Astrocyte of the spinal cord (primary cell): ENCODE results near the gene TK1.

Source experiments
- DNase-seq: peaks from one replicate; pipeline ENCODE4 v3.0.0; 2011; ENCODE audit warnings: low read depth, low spot score
- H3K4me3 ChIP-seq: 2 replicates; pipeline ENCODE4 v1.5.1; 2011; ENCODE audit warnings: low read depth, mild to moderate bottlenecking, low read length, moderate library complexity
- CTCF ChIP-seq: IDR thresholded peaks from 2 replicates; pipeline ENCODE4 v1.5.1; 2012; ENCODE audit warnings: low read depth, mild to moderate bottlenecking, low read length, inconsistent platforms
- in situ Hi-C: cut with HindIII; loops from 2 replicates; pipeline ENCODE4 v1.10.0; 2017; ENCODE audit warnings: low sequenced_read_pairs

Gene TK1

GRCh38 chr17:78196716-78197115 lies 9.9 kb upstream of the TK1 start:
- TF ChIP-seq CTCF, result no peak
- H3K4me3 ChIP-seq, result no peak overlapping the region
- no peak for DNase-seq
- in situ Hi-C loops, result no loop called here

- in situ Hi-C loops, result no loop called here
- no peak for DNase-seq
- peak overlapping the region; percentile 72 for H3K4me3 ChIP-seq
- no peak for TF ChIP-seq CTCF
Measured at GRCh38 chr17:78185981-78186691, 716 bp downstream of the TK1 start.

GRCh38 chr17:78184868-78185267 lies 2.0 kb downstream of the TK1 start:
- no peak for TF ChIP-seq CTCF
- in situ Hi-C loops, result no loop called here
- H3K4me3 ChIP-seq, result no peak overlapping the region
- DNase-seq, result no peak

DNA sequence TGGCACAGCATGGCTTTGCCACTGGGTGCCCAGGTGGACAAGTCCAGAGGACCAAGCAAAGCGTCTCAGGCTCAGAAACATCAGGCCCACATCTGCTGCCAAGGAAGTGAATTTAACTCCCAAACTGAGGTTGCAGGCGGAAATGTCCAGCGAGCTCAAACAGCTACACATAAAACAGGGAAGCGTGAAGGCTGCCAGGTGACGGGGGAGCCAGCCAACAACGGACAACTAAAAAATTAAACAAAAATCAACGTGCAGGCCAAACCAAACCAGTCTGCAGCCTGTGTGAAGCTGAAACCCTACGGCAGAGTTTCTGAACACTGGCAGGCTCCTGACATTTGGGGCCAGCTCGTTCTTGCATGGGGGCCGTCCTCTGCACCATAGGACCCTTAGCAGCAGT lies 2.5 kb downstream of the TK1 start:
- no peak for TF ChIP-seq CTCF
- in situ Hi-C loops, result no loop called here
- no peak for DNase-seq
- H3K4me3 ChIP-seq, result no peak overlapping the region

- in situ Hi-C loops, result no loop called here
- H3K4me3 ChIP-seq, result no peak overlapping the region
- DNase-seq, result no peak
- TF ChIP-seq CTCF, result no peak
Measured at GRCh38 chr17:78183916-78184315, 2.9 kb downstream of the TK1 start.

GRCh38 chr17:78182504-78182903 lies 4.3 kb downstream of the TK1 start:
- no peak overlapping the region for H3K4me3 ChIP-seq
- DNase-seq, result no peak
- in situ Hi-C loops, result no loop called here
- TF ChIP-seq CTCF, result no peak
